Activated gamma-delta T cell treated with Interleukin-2 at 50 U/mL for 16 hours (primary cell): ENCODE data around the gene CIC.
"Not testable (repeated sequence)": the region's sequence is repeated elsewhere in the genome, so short reads cannot be mapped to it uniquely, and the experiment has no call there.

Experiments used
- DNase-seq: peaks from one replicate; pipeline ENCODE4 v3.0.0-alpha.2; 2020

The CIC gene

DNA sequence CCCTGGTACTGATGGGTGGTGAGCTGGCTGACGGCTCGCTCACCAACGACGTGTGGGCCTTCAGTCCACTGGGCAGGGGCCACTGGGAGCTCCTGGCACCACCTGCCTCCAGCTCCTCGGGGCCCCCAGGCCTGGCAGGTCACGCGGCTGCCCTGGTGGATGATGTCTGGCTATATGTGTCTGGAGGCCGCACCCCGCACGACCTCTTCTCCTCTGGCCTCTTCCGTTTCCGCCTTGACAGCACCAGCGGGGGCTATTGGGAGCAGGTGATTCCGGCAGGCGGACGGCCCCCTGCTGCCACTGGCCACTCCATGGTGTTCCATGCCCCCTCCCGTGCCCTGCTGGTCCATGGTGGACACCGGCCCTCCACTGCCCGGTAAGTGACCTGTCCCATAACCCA is 66.9 kb downstream of the CIC start:
- DNase-seq = no peak

GRCh38 chr19:42339126-42339860 is 70.2 kb downstream of the CIC start:
- not testable (repeated sequence) for DNase-seq

GRCh38 chr19:42339922-42340321 is 70.9 kb downstream of the CIC start:
- not testable (repeated sequence) for DNase-seq

- no peak for DNase-seq
Observed at GRCh38 chr19:42343344-42344110, 74.5 kb downstream of the CIC start.

- DNase-seq = no peak
Observed at GRCh38 chr19:42344336-42344893, 75.4 kb downstream of the CIC start.
